ENCODE measurements around the gene ATXN2L.
"Not testable (repeated sequence)": the region's sequence is repeated elsewhere in the genome, so short reads cannot be mapped to it uniquely, and the experiment has no call there.

The ATXN2L gene

GRCh38 chr16:28866454-28866804, 43.6 kb downstream of the ATXN2L start:
- peaks cover 39% of the 10 kb centered on the region for H3K4me1 Mint-ChIP-seq
- H3K27me3 Mint-ChIP-seq = no peaks in the 10 kb centered on the region
- H3K27ac Mint-ChIP-seq (ENCODE audit: low read depth) = no peak overlapping the region
- H3K9me3 Mint-ChIP-seq = no peaks in the 10 kb centered on the region
- no peak for ATAC-seq (replicated peaks; ENCODE audit: extremely low read depth, poor library complexity, severe bottlenecking)
- peaks cover 42% of the 10 kb centered on the region for H3K36me3 Mint-ChIP-seq (ENCODE audit: insufficient read depth)
- no peak overlapping the region for H3K4me3 Mint-ChIP-seq
- no peak for DNase-seq (ENCODE audit: low spot score in 2 of 2)

GRCh38 chr16:28867241-28867640, 44.4 kb downstream of the ATXN2L start:
- Mint-ChIP-seq H3K27ac (ENCODE audit: low read depth) (no peak overlapping the region), H3K4me1 (peaks cover 39% of the 10 kb centered on the region)

GRCh38 chr16:28867646-28868045, 44.8 kb downstream of the ATXN2L start:
- Mint-ChIP-seq H3K4me1 (peaks cover 39% of the 10 kb centered on the region), H3K36me3 (ENCODE audit: insufficient read depth) (peaks cover 43% of the 10 kb centered on the region)
- not testable (repeated sequence) for H3K9me3 Mint-ChIP-seq; ATAC-seq (replicated peaks; ENCODE audit: extremely low read depth, poor library complexity, severe bottlenecking); H3K4me3 Mint-ChIP-seq; DNase-seq (ENCODE audit: low spot score in 2 of 2); H3K27me3 Mint-ChIP-seq; H3K27ac Mint-ChIP-seq (ENCODE audit: low read depth)

More at GRCh38 chr16:28867241-28867640, 44.4 kb downstream of the ATXN2L start:
- no peaks in the 10 kb centered on the region for H3K27me3 Mint-ChIP-seq
- H3K36me3 Mint-ChIP-seq (ENCODE audit: insufficient read depth) = peaks cover 42% of the 10 kb centered on the region
- ATAC-seq (replicated peaks; ENCODE audit: extremely low read depth, poor library complexity, severe bottlenecking) (no peak), DNase-seq (ENCODE audit: low spot score in 2 of 2) (no peak)
- no peaks in the 10 kb centered on the region for H3K9me3 Mint-ChIP-seq
- no peak overlapping the region for H3K4me3 Mint-ChIP-seq

GRCh38 chr16:28869201-28869600, 46.4 kb downstream of the ATXN2L start:
- peaks cover 36% of the 10 kb centered on the region for H3K36me3 Mint-ChIP-seq (ENCODE audit: insufficient read depth)
- DNase-seq (ENCODE audit: low spot score in 2 of 2) (no peak), ATAC-seq (replicated peaks; ENCODE audit: extremely low read depth, poor library complexity, severe bottlenecking) (no peak)
- no peak overlapping the region for H3K4me3 Mint-ChIP-seq
- no peak overlapping the region for H3K27ac Mint-ChIP-seq (ENCODE audit: low read depth)
- peaks cover 25% of the 10 kb centered on the region for H3K4me1 Mint-ChIP-seq
- no peaks in the 10 kb centered on the region for H3K9me3 Mint-ChIP-seq
- H3K27me3 Mint-ChIP-seq = no peaks in the 10 kb centered on the region

GRCh38 chr16:28872952-28873351, 50.2 kb downstream of the ATXN2L start:
- H3K4me1 Mint-ChIP-seq = peaks cover 5% of the 10 kb centered on the region
- no peak overlapping the region for H3K27ac Mint-ChIP-seq (ENCODE audit: low read depth)
- ATAC-seq (replicated peaks; ENCODE audit: extremely low read depth, poor library complexity, severe bottlenecking) (no peak), DNase-seq (ENCODE audit: low spot score in 2 of 2) (no peak)
- no peaks in the 10 kb centered on the region for H3K27me3 Mint-ChIP-seq
- no peak overlapping the region for H3K4me3 Mint-ChIP-seq
- H3K36me3 Mint-ChIP-seq (ENCODE audit: insufficient read depth) = peaks cover 24% of the 10 kb centered on the region
- no peaks in the 10 kb centered on the region for H3K9me3 Mint-ChIP-seq

- Mint-ChIP-seq H3K27ac (ENCODE audit: low read depth) (no peak overlapping the region), H3K4me1 (peaks cover 5% of the 10 kb centered on the region), H3K4me3 (no peak overlapping the region), H3K36me3 (ENCODE audit: insufficient read depth) (peaks cover 23% of the 10 kb centered on the region), H3K27me3 (no peaks in the 10 kb centered on the region), H3K9me3 (no peaks in the 10 kb centered on the region)
- DNase-seq (ENCODE audit: low spot score in 2 of 2) (peak; percentile 50 to 56), ATAC-seq (replicated peaks; ENCODE audit: extremely low read depth, poor library complexity, severe bottlenecking) (peak; percentile 70)
Observed at GRCh38 chr16:28873543-28874201, 50.9 kb downstream of the ATXN2L start.

- Mint-ChIP-seq H3K27ac (ENCODE audit: low read depth) (no peak overlapping the region), H3K4me1 (peaks cover 10% of the 10 kb centered on the region), H3K4me3 (no peak overlapping the region), H3K27me3 (no peaks in the 10 kb centered on the region), H3K9me3 (no peaks in the 10 kb centered on the region), H3K36me3 (ENCODE audit: insufficient read depth) (peaks cover 16% of the 10 kb centered on the region)
- DNase-seq (ENCODE audit: low spot score in 2 of 2) (no peak), ATAC-seq (replicated peaks; ENCODE audit: extremely low read depth, poor library complexity, severe bottlenecking) (no peak)
Observed at GRCh38 chr16:28874406-28874805, 51.6 kb downstream of the ATXN2L start.

- no peak for DNase-seq (ENCODE audit: low spot score in 2 of 2)
- no peak for ATAC-seq (replicated peaks; ENCODE audit: extremely low read depth, poor library complexity, severe bottlenecking)
- Mint-ChIP-seq H3K9me3 (no peaks in the 10 kb centered on the region), H3K36me3 (ENCODE audit: insufficient read depth) (peaks cover 13% of the 10 kb centered on the region), H3K27ac (ENCODE audit: low read depth) (peak overlapping the region; percentile 71), H3K4me3 (no peak overlapping the region), H3K4me1 (peaks cover 8% of the 10 kb centered on the region), H3K27me3 (no peaks in the 10 kb centered on the region)
Observed at GRCh38 chr16:28875134-28876018, 52.6 kb downstream of the ATXN2L start.

- Mint-ChIP-seq H3K27ac (ENCODE audit: low read depth) (no peak overlapping the region), H3K4me3 (no peak overlapping the region), H3K27me3 (no peaks in the 10 kb centered on the region), H3K4me1 (peaks cover 13% of the 10 kb centered on the region), H3K9me3 (no peaks in the 10 kb centered on the region), H3K36me3 (ENCODE audit: insufficient read depth) (peaks cover 11% of the 10 kb centered on the region)
- DNase-seq (ENCODE audit: low spot score in 2 of 2) = no peak
- no peak for ATAC-seq (replicated peaks; ENCODE audit: extremely low read depth, poor library complexity, severe bottlenecking)
Observed at GRCh38 chr16:28876019-28876659, 53.3 kb downstream of the ATXN2L start.

- no peaks in the 10 kb centered on the region for H3K27me3 Mint-ChIP-seq
- ATAC-seq (replicated peaks; ENCODE audit: extremely low read depth, poor library complexity, severe bottlenecking) = no peak
- no peak overlapping the region for H3K4me3 Mint-ChIP-seq
- peaks cover 14% of the 10 kb centered on the region for H3K4me1 Mint-ChIP-seq
- no peak for DNase-seq (ENCODE audit: low spot score in 2 of 2)
- H3K27ac Mint-ChIP-seq (ENCODE audit: low read depth) = no peak overlapping the region
- H3K9me3 Mint-ChIP-seq = no peaks in the 10 kb centered on the region
- peaks cover 11% of the 10 kb centered on the region for H3K36me3 Mint-ChIP-seq (ENCODE audit: insufficient read depth)
Observed at GRCh38 chr16:28876973-28877654, 54.3 kb downstream of the ATXN2L start.

GRCh38 chr16:28877655-28878000, 54.8 kb downstream of the ATXN2L start:
- peaks cover 14% of the 10 kb centered on the region for H3K4me1 Mint-ChIP-seq
- peaks cover 9% of the 10 kb centered on the region for H3K36me3 Mint-ChIP-seq (ENCODE audit: insufficient read depth)
- H3K9me3 Mint-ChIP-seq = no peaks in the 10 kb centered on the region
- peak overlapping the region; percentile 84 for H3K4me3 Mint-ChIP-seq
- no peak overlapping the region for H3K27ac Mint-ChIP-seq (ENCODE audit: low read depth)
- no peak for ATAC-seq (replicated peaks; ENCODE audit: extremely low read depth, poor library complexity, severe bottlenecking)
- no peaks in the 10 kb centered on the region for H3K27me3 Mint-ChIP-seq
- DNase-seq (ENCODE audit: low spot score in 2 of 2) = no peak

GRCh38 chr16:28878083-28878926, 55.5 kb downstream of the ATXN2L start, which contains the start of gene ATP2A1:
ATP2A1 (plus strand) TSS chr16:28878488; CDS start chr16:28878672, 184 bp downstream.
- peak within 1 kb of the TSS; percentile 84 for H3K4me3 Mint-ChIP-seq
- H3K9me3 Mint-ChIP-seq = no peaks in the 10 kb centered on the region
- DNase-seq (ENCODE audit: low spot score in 2 of 2) (no peak), ATAC-seq (replicated peaks; ENCODE audit: extremely low read depth, poor library complexity, severe bottlenecking) (no peak)
- no peak within 1 kb of the TSS for H3K27ac Mint-ChIP-seq (ENCODE audit: low read depth)
- peaks cover 8% of the 10 kb centered on the region for H3K36me3 Mint-ChIP-seq (ENCODE audit: insufficient read depth)
- H3K27me3 Mint-ChIP-seq = no peaks in the 10 kb centered on the region
- H3K4me1 Mint-ChIP-seq = peaks cover 14% of the 10 kb centered on the region
